HG03521 (cell line): ENCODE measurements around the gene CLRN3.

Source experiments
- ATAC-seq: cut with Tn5 transposase; IDR thresholded peaks from one replicate; pipeline ENCODE4 v1.9.1; 2021; ENCODE audit warnings: mild to moderate bottlenecking, moderate library complexity; ENCODE audit not compliant: unreplicated experiment

The CLRN3 gene

GRCh38 chr10:127850944-127851343 lies 41.8 kb downstream of the CLRN3 start:
- no peak for ATAC-seq

DNA sequence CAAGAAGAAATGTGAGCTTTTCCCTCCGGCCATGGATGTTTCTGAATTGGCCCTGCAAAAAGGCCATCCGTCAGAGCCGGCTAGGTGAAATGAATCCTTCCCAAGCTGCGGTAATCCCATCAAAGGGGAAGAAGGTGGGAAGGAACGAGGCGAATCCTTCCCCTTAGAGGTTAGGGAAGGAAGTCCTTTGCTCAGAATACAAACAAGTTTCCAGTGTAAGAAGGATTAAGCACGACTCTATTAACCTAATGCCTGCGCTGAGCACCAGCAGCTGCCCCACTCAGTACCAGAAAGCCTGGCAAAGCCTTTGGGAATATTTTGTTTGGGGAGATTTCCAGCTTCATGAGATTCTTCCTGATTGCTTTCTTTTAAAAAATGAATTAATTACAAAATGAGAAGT lies 42.8 kb downstream of the CLRN3 start:
- ATAC-seq, result no peak

DNA sequence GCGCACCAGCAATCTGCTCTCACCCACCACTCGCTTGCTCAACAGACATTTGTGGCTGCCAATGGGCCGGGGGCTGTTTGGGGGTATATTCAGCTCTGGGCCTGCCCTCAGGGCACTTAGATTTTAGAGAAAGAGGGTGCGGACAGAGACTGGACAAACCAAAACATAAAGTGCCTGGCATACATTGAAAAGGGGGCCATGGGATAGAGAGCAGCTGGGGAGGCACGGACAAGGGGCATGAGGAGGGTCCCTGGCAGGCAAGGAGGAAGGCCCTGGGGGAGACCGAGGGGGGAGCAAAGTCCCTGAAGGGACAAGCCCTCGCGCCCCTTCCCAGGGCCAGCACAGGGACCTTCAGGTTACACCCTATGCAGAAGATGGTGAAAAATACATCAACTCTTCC lies 43.5 kb downstream of the CLRN3 start:
- ATAC-seq, result no peak

DNA sequence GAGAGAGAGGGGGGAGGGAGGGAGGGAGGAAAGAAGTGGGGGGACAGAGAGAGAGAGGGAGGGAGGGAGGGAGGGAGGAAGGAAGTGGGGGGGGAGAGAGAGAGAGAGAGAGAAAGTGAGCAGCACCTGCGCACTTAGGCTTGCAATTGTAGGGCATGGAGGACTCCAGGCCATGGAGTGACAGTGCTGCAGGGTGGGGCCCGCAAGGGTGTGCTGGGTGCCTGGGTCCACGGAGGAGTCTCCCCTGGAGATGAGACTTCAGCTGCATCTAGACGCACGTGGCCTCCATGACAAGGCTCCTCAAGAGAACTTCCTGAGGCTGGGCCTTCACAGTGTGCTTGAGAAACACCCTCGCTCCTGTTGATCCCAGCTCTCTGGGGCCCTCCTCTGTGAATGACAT lies 44.5 kb downstream of the CLRN3 start:
- ATAC-seq, result no peak

GRCh38 chr10:127845756-127846155 lies 47.0 kb downstream of the CLRN3 start:
- no peak for ATAC-seq

DNA sequence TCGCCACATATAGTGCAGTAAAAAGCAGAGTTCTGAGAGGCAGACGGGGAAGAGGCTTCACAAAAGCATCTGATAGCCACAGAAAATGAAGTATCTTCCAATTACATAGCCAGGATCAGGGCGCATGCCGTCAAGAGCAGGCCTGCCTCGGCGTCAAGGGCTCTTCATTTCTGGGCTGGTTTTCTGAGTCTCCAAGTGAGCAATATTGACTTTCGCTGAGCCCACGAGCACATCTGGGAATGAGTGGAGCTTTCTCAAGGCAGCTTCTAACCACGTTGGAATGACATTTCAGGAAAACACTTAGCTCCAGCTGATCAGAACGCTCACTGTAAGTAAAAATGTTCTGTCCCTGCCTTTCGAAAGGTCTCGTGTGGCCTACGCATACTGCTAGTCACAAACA lies 51.9 kb downstream of the CLRN3 start:
- no peak for ATAC-seq

GRCh38 chr10:127836966-127837365 lies 55.8 kb downstream of the CLRN3 start:
- no peak for ATAC-seq

DNA sequence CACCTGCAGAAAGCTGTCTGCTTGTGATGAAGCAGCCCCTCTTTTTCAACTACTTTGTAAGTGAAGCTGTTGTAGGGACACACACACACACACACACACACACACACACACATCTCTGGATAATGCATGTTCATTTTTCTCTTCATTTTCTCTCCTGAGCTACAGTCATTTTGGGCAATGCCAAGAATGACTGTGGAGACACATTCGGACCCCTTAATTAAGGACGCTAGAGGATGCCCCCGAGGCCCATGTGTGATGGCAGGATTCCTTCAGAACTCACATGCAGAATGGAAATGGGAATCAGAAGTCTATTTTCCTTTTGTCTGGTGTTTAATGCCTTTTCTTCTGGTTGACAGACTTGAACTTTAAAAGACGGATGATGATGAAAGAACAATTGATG lies 56.6 kb downstream of the CLRN3 start:
- ATAC-seq, result no peak

GRCh38 chr10:127834791-127835190 lies 58.0 kb downstream of the CLRN3 start:
- ATAC-seq, result no peak

DNA sequence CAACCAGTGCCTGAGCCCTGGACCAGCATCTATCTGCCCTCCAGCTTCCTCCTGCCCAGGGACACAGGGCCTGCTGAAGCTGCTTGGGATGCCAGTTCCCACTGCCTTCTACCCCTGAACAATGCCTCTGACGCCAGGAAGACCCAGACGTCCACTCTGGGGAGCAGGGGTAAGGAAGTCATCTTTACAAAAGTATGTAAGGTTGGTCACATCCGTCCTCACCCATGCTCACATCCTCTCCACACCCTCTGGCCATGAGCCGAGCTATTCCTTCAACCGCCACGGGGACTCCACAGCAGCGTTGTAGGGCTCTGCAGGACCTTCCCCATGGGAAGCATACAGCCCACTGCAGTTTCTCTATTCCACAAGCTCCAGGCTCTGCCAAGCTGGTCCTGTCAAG lies 58.5 kb downstream of the CLRN3 start:
- no peak for ATAC-seq

DNA sequence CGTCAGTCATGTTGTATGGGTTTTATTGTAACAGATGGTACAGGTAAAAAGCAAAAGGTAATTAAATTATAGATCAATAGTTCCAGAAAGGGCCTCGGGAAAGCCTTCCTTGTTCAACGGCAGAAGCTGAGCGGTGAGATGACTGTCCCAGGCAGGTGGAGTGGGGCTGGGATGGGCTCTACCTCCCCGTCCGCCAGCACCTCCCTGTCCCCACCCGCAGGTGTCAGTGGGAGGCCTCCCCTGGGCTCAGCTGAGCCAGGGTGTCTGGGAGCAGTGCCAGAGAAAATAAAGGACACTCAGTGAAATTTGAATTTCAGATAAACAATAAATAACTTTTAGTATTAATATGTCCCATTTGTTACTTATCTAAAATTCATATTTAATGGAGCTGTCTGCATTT lies 58.9 kb downstream of the CLRN3 start:
- ATAC-seq, result no peak

DNA sequence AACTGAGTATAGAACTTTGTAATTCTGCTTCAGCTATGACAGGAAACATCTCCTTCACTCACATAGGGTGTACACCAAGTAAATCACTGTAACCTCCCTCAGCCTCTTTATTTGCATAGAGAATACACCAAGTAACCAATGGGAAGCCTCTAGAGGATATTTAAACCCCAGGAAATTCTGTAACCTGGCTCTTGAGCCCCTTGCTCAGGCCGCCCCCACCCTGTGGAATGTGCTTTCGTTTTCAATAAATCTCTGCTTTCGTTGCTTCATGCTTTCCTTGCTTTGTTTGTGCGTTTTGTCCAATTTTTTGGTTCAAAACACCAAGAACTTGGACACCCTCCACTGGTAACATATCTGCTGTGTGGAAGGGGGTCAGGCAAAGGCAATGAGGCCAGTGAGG lies 60.2 kb downstream of the CLRN3 start:
- ATAC-seq, result no peak

GRCh38 chr10:127830414-127830813 lies 62.3 kb downstream of the CLRN3 start:
- ATAC-seq, result no peak
